C4-2B (cell line): Measurements from ENCODE around the gene ZNF169.

Experiments
- ZFX ChIP-seq: fragments of 450-650 bp; IDR thresholded peaks from 2 replicates; pipeline ENCODE4 v1.6.1; 2017
- TF ChIP-seq, protein P1 (sequence below): fragments of 450-650 bp; conservative IDR thresholded peaks from 2 replicates; pipeline ENCODE4 v1.5.1; 2017; ENCODE audit warnings: mild to moderate bottlenecking

- TF ChIP-seq, protein P1, sequence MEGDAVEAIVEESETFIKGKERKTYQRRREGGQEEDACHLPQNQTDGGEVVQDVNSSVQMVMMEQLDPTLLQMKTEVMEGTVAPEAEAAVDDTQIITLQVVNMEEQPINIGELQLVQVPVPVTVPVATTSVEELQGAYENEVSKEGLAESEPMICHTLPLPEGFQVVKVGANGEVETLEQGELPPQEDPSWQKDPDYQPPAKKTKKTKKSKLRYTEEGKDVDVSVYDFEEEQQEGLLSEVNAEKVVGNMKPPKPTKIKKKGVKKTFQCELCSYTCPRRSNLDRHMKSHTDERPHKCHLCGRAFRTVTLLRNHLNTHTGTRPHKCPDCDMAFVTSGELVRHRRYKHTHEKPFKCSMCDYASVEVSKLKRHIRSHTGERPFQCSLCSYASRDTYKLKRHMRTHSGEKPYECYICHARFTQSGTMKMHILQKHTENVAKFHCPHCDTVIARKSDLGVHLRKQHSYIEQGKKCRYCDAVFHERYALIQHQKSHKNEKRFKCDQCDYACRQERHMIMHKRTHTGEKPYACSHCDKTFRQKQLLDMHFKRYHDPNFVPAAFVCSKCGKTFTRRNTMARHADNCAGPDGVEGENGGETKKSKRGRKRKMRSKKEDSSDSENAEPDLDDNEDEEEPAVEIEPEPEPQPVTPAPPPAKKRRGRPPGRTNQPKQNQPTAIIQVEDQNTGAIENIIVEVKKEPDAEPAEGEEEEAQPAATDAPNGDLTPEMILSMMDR = no peak
- no peak for TF ChIP-seq ZFX
Observed at GRCh38 chr9:94298949-94299599, 40.0 kb downstream of the ZNF169 start.
